ENCODE data around the gene GFOD2.

- TF ChIP-seq CTCF (IDR thresholded peaks at IDR 0.05; ENCODE audit: extremely low read depth in 1 of 2, insufficient read depth in 1 of 2, low read depth in 1 of 2, low read length in 2 of 2) (no peak), EZH2 (IDR thresholded peaks at IDR 0.05; ENCODE audit: borderline replicate concordance, low read depth, low read length, severe bottlenecking) (no peak), MAX (IDR thresholded peaks at IDR 0.05; ENCODE audit: insufficient read depth, insufficient read length) (no peak), POLR2AphosphoS5 (IDR thresholded peaks at IDR 0.05; ENCODE audit: insufficient read depth, low read depth, low read length) (no peak), POLR2A (IDR thresholded peaks at IDR 0.05; ENCODE audit: low read depth, low read length) (no peak), MYC (IDR thresholded peaks at IDR 0.05; ENCODE audit: low read depth, low read length) (no peak)
Measured at GRCh38 chr16:67710607-67711006, 8.5 kb downstream of the GFOD2 start.
